Caco-2 (cell line): ENCODE data around the gene NEU1. TPM values are rescaled to one million over a fixed set of nuclear protein-coding genes. Genes with fewer than 3 reads are reported as not detected.
"Not testable (repeated sequence)": the region's sequence is repeated elsewhere in the genome, so short reads cannot be mapped to it uniquely, and the experiment has no call there.

ENCODE experiments used
- BruUV-seq: library from RNA; stranded (reverse); fragments of 400-500 nt; replicated peaks from 2 replicates; lab custom pipeline; 2021; lab: Mats Ljungman, UMichigan
- CTCF ChIA-PET: fragments of 300-600 bp; sonication (Branson Sonifier 250); formaldehyde crosslinking; loops from one replicate; lab custom pipeline; 2022; ENCODE audit warnings: antibody characterized with exemption; lab: Charles Lee
- POLR2A ChIA-PET: fragments of 300-600 bp; sonication (Branson Sonifier 250); formaldehyde crosslinking; loops from one replicate; lab custom pipeline; 2022; ENCODE audit warnings: antibody characterized with exemption; lab: Charles Lee
- DNase-seq, 2 experiments: peaks; one replicate each; pipeline versions ENCODE4 v3.0.0 to v3.0.0-alpha.2; 2020 to 2022
- H3K27me3 ChIP-seq: replicated peaks from 2 replicates; pipeline ENCODE4 v1.6.0; 2011; ENCODE audit warnings: low read length; ENCODE audit not compliant: control insufficient read depth, insufficient read depth
- H3K36me3 ChIP-seq: 2 replicates; pipeline ENCODE4 v1.5.1; 2011; ENCODE audit warnings: low read length; ENCODE audit not compliant: control insufficient read depth, insufficient read depth
- H3K4me1 ChIP-seq: fragments of 250-450 bp; sonication (Bioruptor Pico); 2 replicates; pipeline ENCODE4 v1.5.1; 2020; ENCODE audit warnings: mild to moderate bottlenecking
- H3K4me3 ChIP-seq: 2 replicates; pipeline ENCODE4 v1.5.1; 2011; ENCODE audit warnings: low read depth, mild to moderate bottlenecking, control low read depth, low read length
- H3K9me3 ChIP-seq: fragments of 250-450 bp; sonication (Bioruptor Pico); 2 replicates; pipeline ENCODE4 v1.5.1; 2020; ENCODE audit warnings: mild to moderate bottlenecking, moderate library complexity
- H3K27ac Mint-ChIP-seq: one replicate; pipeline ENCODE4 v1.8.0; 2022; ENCODE audit warnings: mixed read lengths; ENCODE audit not compliant: unreplicated experiment
- H3K27me3 Mint-ChIP-seq: one replicate; pipeline ENCODE4 v1.8.0; 2022; ENCODE audit warnings: mixed read lengths; ENCODE audit not compliant: insufficient read depth, unreplicated experiment
- H3K36me3 Mint-ChIP-seq: one replicate; pipeline ENCODE4 v1.8.0; 2022; ENCODE audit warnings: mild to moderate bottlenecking, mixed read lengths; ENCODE audit not compliant: insufficient read depth, unreplicated experiment
- H3K4me1 Mint-ChIP-seq: one replicate; pipeline ENCODE4 v1.8.0; 2022; ENCODE audit warnings: low read depth, mixed read lengths; ENCODE audit not compliant: unreplicated experiment
- H3K4me3 Mint-ChIP-seq: one replicate; pipeline ENCODE4 v1.8.0; 2022; ENCODE audit warnings: mild to moderate bottlenecking, moderate library complexity, mixed read lengths; ENCODE audit not compliant: unreplicated experiment
- H3K9me3 Mint-ChIP-seq: one replicate; pipeline ENCODE4 v1.8.0; 2022; ENCODE audit warnings: mixed read lengths; ENCODE audit not compliant: unreplicated experiment
- intact Hi-C: fragments of 100-400 bp; cut with micrococcal nuclease; formaldehyde crosslinking; loops from one replicate; pipeline ENCODE4 v1.10.0; 2022; ENCODE audit not compliant: unreplicated experiment
- total RNA-seq: library from RNA; stranded (reverse); gene quantifications from 2 replicates; pipeline ENCODE4 v1.2.3, GENCODE V29; 2022
- TF ChIP-seq, protein P1 (sequence below), 2 experiments: fragments of 200-600 bp in 1 of 2; IDR thresholded peaks; 1 replicate in 1 of 2; 2 replicates in 1 of 2; pipeline versions ENCODE4 v1.5.1 to v1.8.0; 2011 to 2022; ENCODE audit warnings: antibody characterized with exemption in 1 of 2, control low read depth in 1 of 2, inconsistent platforms in 1 of 2, low read depth in 1 of 2, low read length in 1 of 2, mild to moderate bottlenecking in 1 of 2, moderate library complexity in 1 of 2; ENCODE audit not compliant: insufficient read depth in 1 of 2, severe bottlenecking in 1 of 2, unreplicated experiment in 1 of 2

NEU1 gene
- total RNA-seq, 1 experiment from 2014 or later, result 176 TPM

DNA sequence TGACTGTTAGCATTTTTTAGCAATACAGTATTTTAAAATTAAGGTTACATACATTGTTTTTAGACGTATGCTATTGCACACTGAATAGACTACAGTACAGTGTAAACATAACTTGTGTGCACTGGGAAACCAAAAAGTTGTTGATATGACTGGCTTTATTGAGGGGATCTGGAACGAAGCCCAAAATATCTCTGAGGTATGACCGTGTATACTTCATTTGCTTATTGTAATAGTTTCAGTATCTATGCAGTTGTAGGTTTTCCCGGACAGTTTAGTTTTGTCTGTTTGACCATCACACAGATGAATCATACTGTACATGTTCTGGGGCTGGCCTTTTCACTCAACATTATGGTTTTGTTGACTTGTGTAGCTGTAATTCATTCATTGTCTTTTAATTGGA lies 46.2 kb upstream of the NEU1 start:
- H3K27me3 Mint-ChIP-seq, result no peaks in the 10 kb centered on the region
- Histone ChIP-seq H3K36me3 (no peaks in the 10 kb centered on the region), H3K4me3 (no peak overlapping the region), H3K4me1 (peaks cover 2% of the 10 kb centered on the region; the same call in 1 of the 2 replicates), H3K27me3 (no peaks in the 10 kb centered on the region), H3K9me3 (no peaks in the 10 kb centered on the region)
- H3K36me3 Mint-ChIP-seq, result no peaks in the 10 kb centered on the region
- intact Hi-C loops, result no loop called here
- CTCF ChIA-PET, result interaction anchor here (0.7 kb wide), 1 partner anchor 10 kb away, joined by 4 read pairs; no protein-coding TSS in a partner anchor
- no peaks in the 10 kb centered on the region for H3K4me1 Mint-ChIP-seq
- TF ChIP-seq, protein P1, sequence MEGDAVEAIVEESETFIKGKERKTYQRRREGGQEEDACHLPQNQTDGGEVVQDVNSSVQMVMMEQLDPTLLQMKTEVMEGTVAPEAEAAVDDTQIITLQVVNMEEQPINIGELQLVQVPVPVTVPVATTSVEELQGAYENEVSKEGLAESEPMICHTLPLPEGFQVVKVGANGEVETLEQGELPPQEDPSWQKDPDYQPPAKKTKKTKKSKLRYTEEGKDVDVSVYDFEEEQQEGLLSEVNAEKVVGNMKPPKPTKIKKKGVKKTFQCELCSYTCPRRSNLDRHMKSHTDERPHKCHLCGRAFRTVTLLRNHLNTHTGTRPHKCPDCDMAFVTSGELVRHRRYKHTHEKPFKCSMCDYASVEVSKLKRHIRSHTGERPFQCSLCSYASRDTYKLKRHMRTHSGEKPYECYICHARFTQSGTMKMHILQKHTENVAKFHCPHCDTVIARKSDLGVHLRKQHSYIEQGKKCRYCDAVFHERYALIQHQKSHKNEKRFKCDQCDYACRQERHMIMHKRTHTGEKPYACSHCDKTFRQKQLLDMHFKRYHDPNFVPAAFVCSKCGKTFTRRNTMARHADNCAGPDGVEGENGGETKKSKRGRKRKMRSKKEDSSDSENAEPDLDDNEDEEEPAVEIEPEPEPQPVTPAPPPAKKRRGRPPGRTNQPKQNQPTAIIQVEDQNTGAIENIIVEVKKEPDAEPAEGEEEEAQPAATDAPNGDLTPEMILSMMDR (IDR thresholded peaks at IDR 0.05; ENCODE audit: insufficient read depth in 1 of 2, low read depth in 1 of 2, low read length in 1 of 2, severe bottlenecking in 1 of 2, unreplicated experiment in 1 of 2), result no peak
- no peak for DNase-seq
- H3K9me3 Mint-ChIP-seq, result no peaks in the 10 kb centered on the region
- H3K27ac Mint-ChIP-seq, result no peak overlapping the region
- POLR2A ChIA-PET, result no interaction called here
- no peak overlapping the region for H3K4me3 Mint-ChIP-seq
- BruUV-seq, result no TSS peak

DNA sequence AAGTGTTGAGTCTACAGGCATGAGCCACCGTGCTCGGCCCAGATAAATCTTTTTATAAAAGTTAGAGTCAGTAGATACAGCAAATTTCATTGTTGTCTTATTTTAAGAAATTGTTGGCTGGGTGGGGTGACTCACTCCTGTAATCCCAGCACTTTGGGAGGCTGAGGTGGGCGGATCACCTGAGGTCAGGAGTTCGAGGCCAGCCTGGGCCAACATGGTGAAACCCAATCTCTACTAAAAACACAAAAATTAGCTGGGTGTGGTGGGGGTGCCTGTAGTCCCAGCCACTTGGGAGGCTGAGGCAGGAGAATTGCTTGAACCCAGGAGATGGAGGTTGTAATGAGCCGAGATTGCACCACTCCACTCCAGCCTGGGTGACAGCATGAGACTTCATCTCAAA lies 45.6 kb upstream of the NEU1 start:
- H3K9me3 ChIP-seq, H3K36me3 ChIP-seq, H3K27me3 ChIP-seq, BruUV-seq, H3K27me3 Mint-ChIP-seq, H3K9me3 Mint-ChIP-seq, POLR2A ChIA-PET, H3K4me1 ChIP-seq, DNase-seq, H3K4me3 Mint-ChIP-seq, H3K27ac Mint-ChIP-seq, intact Hi-C loops, H3K4me1 Mint-ChIP-seq, H3K36me3 Mint-ChIP-seq, H3K4me3 ChIP-seq: not testable (repeated sequence)
- CTCF ChIA-PET, result interaction anchor here (1.0 to 2.4 kb wide), 4 partner anchors 14 to 101 kb away, joined by 3 to 11 read pairs (median 4); partner anchors contain the start of gene LSM2

DNA sequence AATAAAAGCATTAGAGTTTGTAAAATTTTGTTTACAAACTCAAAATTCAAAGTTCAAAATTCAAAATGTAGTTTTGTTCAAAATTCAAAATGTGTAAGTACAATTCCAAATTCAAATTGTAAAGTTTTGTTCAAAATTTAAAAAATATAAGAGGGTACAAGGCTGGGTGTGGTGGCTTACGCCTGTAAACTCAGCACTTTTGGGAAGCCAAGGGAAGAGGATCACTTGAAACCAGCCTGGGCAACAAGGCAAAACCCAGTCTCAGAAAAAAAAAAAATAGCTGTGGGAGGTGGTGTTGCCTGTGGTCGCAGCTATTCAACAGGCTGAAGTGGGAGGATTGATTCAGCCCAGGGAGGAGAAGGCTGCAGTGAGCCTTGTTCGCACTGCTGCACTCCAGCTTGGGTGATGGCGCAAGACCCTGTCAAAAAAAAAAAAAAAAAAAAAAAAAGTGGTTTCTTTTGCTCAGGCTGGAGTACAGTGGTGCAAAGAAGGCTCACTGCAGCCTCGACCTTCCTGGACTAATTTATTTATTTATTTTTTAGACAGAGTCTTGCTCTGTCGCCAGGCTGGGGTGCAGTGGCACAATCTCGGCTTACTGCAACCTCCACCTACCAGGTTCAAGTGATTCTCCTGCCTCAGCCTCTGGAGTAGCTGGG lies 44.7 kb upstream of the NEU1 start:
- no TSS peak for BruUV-seq
- Histone ChIP-seq H3K4me3 (no peak overlapping the region), H3K27me3 (no peaks in the 10 kb centered on the region), H3K36me3 (no peaks in the 10 kb centered on the region), H3K9me3 (no peaks in the 10 kb centered on the region), H3K4me1 (peaks cover 13% of the 10 kb centered on the region; the same call in 1 of the 2 replicates)
- TF ChIP-seq, protein P1 (IDR thresholded peaks at IDR 0.05; ENCODE audit: insufficient read depth in 1 of 2, low read depth in 1 of 2, low read length in 1 of 2, severe bottlenecking in 1 of 2, unreplicated experiment in 1 of 2), result no peak
- no peak overlapping the region for H3K4me3 Mint-ChIP-seq
- intact Hi-C loops, result no loop called here
- POLR2A ChIA-PET, result interaction anchor here (0.7 kb wide), 1 partner anchor 169 kb away, joined by 3 read pairs; no protein-coding TSS in a partner anchor
- CTCF ChIA-PET, result interaction anchor here (0.6 to 2.4 kb wide), 7 partner anchors 9 to 288 kb away, joined by 3 to 11 read pairs (median 4); partner anchors contain the start of genes LSM2 and VARS1
- H3K27me3 Mint-ChIP-seq, result no peaks in the 10 kb centered on the region
- DNase-seq, result peak in 1 of 2 experiments; percentile 55
- H3K36me3 Mint-ChIP-seq, result peaks cover 10% of the 10 kb centered on the region
- H3K4me1 Mint-ChIP-seq, result peaks cover 10% of the 10 kb centered on the region
- H3K27ac Mint-ChIP-seq, result no peak overlapping the region
- no peaks in the 10 kb centered on the region for H3K9me3 Mint-ChIP-seq

DNA sequence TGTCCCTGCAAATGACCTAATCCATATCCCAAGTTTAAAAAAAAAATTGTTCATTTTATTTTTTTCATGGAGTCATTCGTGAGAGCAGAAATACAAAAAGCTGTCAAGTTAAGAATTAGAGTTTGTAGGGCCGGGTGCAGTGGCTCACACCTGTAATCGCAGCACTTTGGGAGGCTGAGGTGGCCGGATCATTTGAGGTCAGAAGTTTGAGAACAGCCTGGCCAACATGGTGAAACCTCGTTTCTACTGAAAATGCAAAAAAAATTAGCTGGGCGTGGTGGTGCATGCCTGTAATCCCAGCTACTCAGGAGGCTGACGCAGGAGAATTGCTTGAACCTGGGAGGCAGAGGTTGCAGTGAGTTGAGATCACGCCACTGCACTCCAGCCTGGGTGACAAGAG lies 44.1 kb upstream of the NEU1 start:
- H3K36me3 Mint-ChIP-seq, result peaks cover 15% of the 10 kb centered on the region
- H3K9me3 Mint-ChIP-seq, BruUV-seq, H3K27me3 ChIP-seq, H3K9me3 ChIP-seq, POLR2A ChIA-PET, H3K36me3 ChIP-seq, H3K27me3 Mint-ChIP-seq, intact Hi-C loops, H3K4me3 ChIP-seq, DNase-seq, H3K4me3 Mint-ChIP-seq: not testable (repeated sequence)
- CTCF ChIA-PET, result interaction anchor here (0.6 to 2.4 kb wide), 5 partner anchors 15 to 289 kb away, joined by 3 to 11 read pairs (median 5); partner anchors contain the start of gene VARS1
- peaks cover 13% of the 10 kb centered on the region; the same call in 1 of the 2 replicates for H3K4me1 ChIP-seq
- H3K27ac Mint-ChIP-seq, result peak overlapping the region; percentile 10
- H3K4me1 Mint-ChIP-seq, result peaks cover 10% of the 10 kb centered on the region
